Measurements from ENCODE around the gene CASP12.

The CASP12 gene

GRCh38 chr11:104870910-104871309 is 27.4 kb downstream of the CASP12 start:
- Mint-ChIP-seq H3K27ac (no peak overlapping the region), H3K9me3 (ENCODE audit: low read depth) (no peaks in the 10 kb centered on the region), H3K36me3 (no peaks in the 10 kb centered on the region), H3K4me1 (ENCODE audit: low read depth) (peaks cover 8% of the 10 kb centered on the region), H3K4me3 (no peak overlapping the region), H3K27me3 (no peaks in the 10 kb centered on the region)

GRCh38 chr11:104866815-104867214 is 31.4 kb downstream of the CASP12 start:
- Mint-ChIP-seq H3K36me3 (peaks cover 2% of the 10 kb centered on the region), H3K27ac (no peak overlapping the region), H3K27me3 (no peaks in the 10 kb centered on the region), H3K4me3 (no peak overlapping the region), H3K9me3 (ENCODE audit: low read depth) (peaks cover 11% of the 10 kb centered on the region), H3K4me1 (ENCODE audit: low read depth) (no peaks in the 10 kb centered on the region)

GRCh38 chr11:104858882-104859775 is 39.1 kb downstream of the CASP12 start:
- H3K9me3 Mint-ChIP-seq (ENCODE audit: low read depth), result no peaks in the 10 kb centered on the region
- H3K4me1 Mint-ChIP-seq (ENCODE audit: low read depth), result peaks cover 24% of the 10 kb centered on the region
- peak overlapping the region; percentile 30 for H3K27ac Mint-ChIP-seq
- no peaks in the 10 kb centered on the region for H3K36me3 Mint-ChIP-seq
- H3K27me3 Mint-ChIP-seq, result no peaks in the 10 kb centered on the region
- no peak overlapping the region for H3K4me3 Mint-ChIP-seq

- Mint-ChIP-seq H3K4me1 (ENCODE audit: low read depth) (peaks cover 24% of the 10 kb centered on the region), H3K27me3 (no peaks in the 10 kb centered on the region), H3K27ac (no peak overlapping the region), H3K4me3 (no peak overlapping the region), H3K9me3 (ENCODE audit: low read depth) (no peaks in the 10 kb centered on the region), H3K36me3 (no peaks in the 10 kb centered on the region)
Observed at GRCh38 chr11:104856607-104857006, 41.7 kb downstream of the CASP12 start.

GRCh38 chr11:104855965-104856364 is 42.3 kb downstream of the CASP12 start:
- Mint-ChIP-seq H3K27me3 (no peaks in the 10 kb centered on the region), H3K4me3 (no peak overlapping the region), H3K36me3 (no peaks in the 10 kb centered on the region), H3K9me3 (ENCODE audit: low read depth) (no peaks in the 10 kb centered on the region), H3K27ac (no peak overlapping the region), H3K4me1 (ENCODE audit: low read depth) (peaks cover 24% of the 10 kb centered on the region)

GRCh38 chr11:104853276-104853675 is 45.0 kb downstream of the CASP12 start:
- no peak overlapping the region for H3K27ac Mint-ChIP-seq
- peaks cover 7% of the 10 kb centered on the region for H3K4me1 Mint-ChIP-seq (ENCODE audit: low read depth)
- H3K27me3 Mint-ChIP-seq, result no peaks in the 10 kb centered on the region
- no peaks in the 10 kb centered on the region for H3K36me3 Mint-ChIP-seq
- H3K4me3 Mint-ChIP-seq, result no peak overlapping the region
- no peaks in the 10 kb centered on the region for H3K9me3 Mint-ChIP-seq (ENCODE audit: low read depth)

- Mint-ChIP-seq H3K9me3 (ENCODE audit: low read depth) (no peaks in the 10 kb centered on the region), H3K4me3 (no peak overlapping the region), H3K27ac (no peak overlapping the region), H3K36me3 (no peaks in the 10 kb centered on the region), H3K4me1 (ENCODE audit: low read depth) (peaks cover 4% of the 10 kb centered on the region), H3K27me3 (no peaks in the 10 kb centered on the region)
Observed at GRCh38 chr11:104852811-104853210, 45.4 kb downstream of the CASP12 start.

- Mint-ChIP-seq H3K9me3 (ENCODE audit: low read depth) (no peaks in the 10 kb centered on the region), H3K4me3 (no peak overlapping the region), H3K4me1 (ENCODE audit: low read depth) (no peaks in the 10 kb centered on the region), H3K27me3 (no peaks in the 10 kb centered on the region), H3K27ac (no peak overlapping the region), H3K36me3 (no peaks in the 10 kb centered on the region)
Observed at GRCh38 chr11:104846216-104846615, 52.0 kb downstream of the CASP12 start.

- H3K36me3 Mint-ChIP-seq, result peaks cover 2% of the 10 kb centered on the region
- H3K4me3 Mint-ChIP-seq, result no peak overlapping the region
- no peaks in the 10 kb centered on the region for H3K4me1 Mint-ChIP-seq (ENCODE audit: low read depth)
- H3K9me3 Mint-ChIP-seq (ENCODE audit: low read depth), result peaks cover 3% of the 10 kb centered on the region
- H3K27ac Mint-ChIP-seq, result no peak overlapping the region
- no peaks in the 10 kb centered on the region for H3K27me3 Mint-ChIP-seq
Observed at GRCh38 chr11:104844451-104844850, 53.8 kb downstream of the CASP12 start.

- peaks cover 9% of the 10 kb centered on the region for H3K9me3 Mint-ChIP-seq (ENCODE audit: low read depth)
- H3K4me1 Mint-ChIP-seq (ENCODE audit: low read depth), result no peaks in the 10 kb centered on the region
- no peak overlapping the region for H3K4me3 Mint-ChIP-seq
- H3K27me3 Mint-ChIP-seq, result no peaks in the 10 kb centered on the region
- H3K27ac Mint-ChIP-seq, result no peak overlapping the region
- peaks cover 8% of the 10 kb centered on the region for H3K36me3 Mint-ChIP-seq
Observed at GRCh38 chr11:104843150-104843836, 55.0 kb downstream of the CASP12 start.

- Mint-ChIP-seq H3K27me3 (no peaks in the 10 kb centered on the region), H3K36me3 (peaks cover 8% of the 10 kb centered on the region), H3K4me1 (ENCODE audit: low read depth) (no peaks in the 10 kb centered on the region), H3K9me3 (ENCODE audit: low read depth) (peaks cover 9% of the 10 kb centered on the region), H3K4me3 (no peak overlapping the region), H3K27ac (no peak overlapping the region)
Observed at GRCh38 chr11:104841973-104842525, 56.2 kb downstream of the CASP12 start.

GRCh38 chr11:104841185-104841584 is 57.1 kb downstream of the CASP12 start:
- H3K9me3 Mint-ChIP-seq (ENCODE audit: low read depth), result peaks cover 9% of the 10 kb centered on the region
- no peaks in the 10 kb centered on the region for H3K4me1 Mint-ChIP-seq (ENCODE audit: low read depth)
- no peak overlapping the region for H3K27ac Mint-ChIP-seq
- H3K36me3 Mint-ChIP-seq, result peaks cover 8% of the 10 kb centered on the region
- no peaks in the 10 kb centered on the region for H3K27me3 Mint-ChIP-seq
- no peak overlapping the region for H3K4me3 Mint-ChIP-seq

GRCh38 chr11:104837969-104838639 is 60.2 kb downstream of the CASP12 start:
- peaks cover 9% of the 10 kb centered on the region for H3K9me3 Mint-ChIP-seq (ENCODE audit: low read depth)
- no peaks in the 10 kb centered on the region for H3K27me3 Mint-ChIP-seq
- H3K27ac Mint-ChIP-seq, result no peak overlapping the region
- H3K4me3 Mint-ChIP-seq, result no peak overlapping the region
- H3K36me3 Mint-ChIP-seq, result peaks cover 8% of the 10 kb centered on the region
- H3K4me1 Mint-ChIP-seq (ENCODE audit: low read depth), result no peaks in the 10 kb centered on the region

GRCh38 chr11:104836691-104837090 is 61.6 kb downstream of the CASP12 start:
- H3K36me3 Mint-ChIP-seq, result peaks cover 8% of the 10 kb centered on the region
- H3K4me3 Mint-ChIP-seq, result no peak overlapping the region

More at GRCh38 chr11:104836691-104837090, 61.6 kb downstream of the CASP12 start:
- peaks cover 9% of the 10 kb centered on the region for H3K9me3 Mint-ChIP-seq (ENCODE audit: low read depth)
- no peaks in the 10 kb centered on the region for H3K27me3 Mint-ChIP-seq
- no peaks in the 10 kb centered on the region for H3K4me1 Mint-ChIP-seq (ENCODE audit: low read depth)
- H3K27ac Mint-ChIP-seq, result no peak overlapping the region
